ENCODE measurements around the gene FAIM2.
"Not testable (repeated sequence)": the region's sequence is repeated elsewhere in the genome, so short reads cannot be mapped to it uniquely, and the experiment has no call there.

The FAIM2 gene

DNA sequence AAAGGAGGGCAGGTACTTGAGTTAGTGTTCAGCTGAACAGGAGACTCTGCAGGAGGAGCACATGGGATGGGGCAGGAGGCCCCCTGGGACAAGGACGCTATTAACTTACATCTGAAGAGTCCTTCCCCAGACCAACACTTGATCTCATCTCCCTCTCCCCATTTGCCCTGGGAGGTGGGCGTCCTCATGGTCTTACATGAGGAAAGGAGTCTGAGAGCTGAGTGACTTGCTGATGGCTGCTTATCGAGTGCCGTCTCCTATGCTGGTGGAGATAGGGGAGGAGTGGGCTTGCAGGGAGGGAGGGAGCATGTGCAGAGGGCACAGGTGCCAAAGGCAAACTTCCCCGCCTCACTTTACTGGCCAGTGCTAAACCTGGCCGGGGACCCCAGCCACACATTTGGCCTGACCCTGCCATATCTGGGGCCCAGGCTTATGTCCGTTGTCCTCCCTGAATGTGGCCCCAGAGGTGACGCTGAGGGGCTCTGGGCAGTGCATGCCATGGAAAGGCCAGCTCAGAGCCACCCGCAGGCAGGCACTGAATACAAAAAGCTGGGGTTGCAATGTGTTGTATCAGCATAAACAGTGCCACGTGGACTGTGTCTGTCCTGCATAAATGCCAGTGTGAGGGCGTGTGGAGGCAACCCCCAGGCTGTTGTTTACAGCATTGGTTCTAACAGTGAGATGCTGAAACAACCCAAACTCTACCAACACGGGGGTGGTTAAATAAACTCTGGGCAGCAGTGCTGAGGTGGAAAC is 29.4 kb downstream of the FAIM2 start:
- no peaks in the 10 kb centered on the region for H3K27me3 ChIP-seq (ENCODE audit: control insufficient read depth, insufficient read depth, low read length)
- H3K4me1 ChIP-seq (ENCODE audit: control insufficient read depth, insufficient read depth, low read length), result no peaks in the 10 kb centered on the region
- no peaks in the 10 kb centered on the region for H3K36me3 ChIP-seq (ENCODE audit: control insufficient read depth, insufficient read depth, low read length)
- H3K9ac ChIP-seq (ENCODE audit: low read length), result no peak overlapping the region
- H3K4me3 ChIP-seq (ENCODE audit: low read length), result no peak overlapping the region
- no peak overlapping the region for H3K27ac ChIP-seq (ENCODE audit: low read depth, low read length)

DNA sequence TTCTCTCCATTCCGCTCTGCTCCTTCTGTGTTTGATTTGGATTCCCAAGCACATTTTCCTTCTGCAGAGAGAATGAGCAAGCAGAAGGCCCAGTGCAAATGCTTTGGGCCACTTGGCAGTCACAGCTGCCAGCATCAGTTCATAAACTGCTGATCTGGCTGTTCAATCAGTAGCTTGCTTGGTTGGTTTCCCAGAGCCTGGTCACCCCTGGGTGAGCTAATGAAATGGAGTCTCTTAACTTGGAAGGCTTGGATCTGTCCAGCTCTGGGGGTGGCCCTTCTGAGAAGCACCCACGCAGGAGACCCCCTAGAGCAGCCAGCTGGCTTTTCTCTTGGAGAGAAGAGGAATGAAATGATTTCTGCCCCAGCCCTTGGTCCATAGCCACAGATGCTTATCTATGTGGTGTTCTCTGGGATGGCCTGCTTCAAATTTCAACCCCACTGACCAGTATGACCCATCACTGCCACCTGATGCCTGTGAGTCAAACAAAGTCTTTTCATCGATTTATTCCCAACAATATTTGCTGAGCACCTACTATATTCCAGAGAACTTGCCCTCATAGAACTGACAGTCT is 30.3 kb downstream of the FAIM2 start:
- H3K9ac ChIP-seq (ENCODE audit: low read length), result no peak overlapping the region
- no peak overlapping the region for H3K27ac ChIP-seq (ENCODE audit: low read depth, low read length)
- no peak overlapping the region for H3K4me3 ChIP-seq (ENCODE audit: low read length)
- H3K4me1 ChIP-seq (ENCODE audit: control insufficient read depth, insufficient read depth, low read length), result no peaks in the 10 kb centered on the region
- H3K27me3 ChIP-seq (ENCODE audit: control insufficient read depth, insufficient read depth, low read length), result no peaks in the 10 kb centered on the region
- no peaks in the 10 kb centered on the region for H3K36me3 ChIP-seq (ENCODE audit: control insufficient read depth, insufficient read depth, low read length)

GRCh38 chr12:49872781-49873181 is 30.9 kb downstream of the FAIM2 start:
- no peak overlapping the region for H3K9ac ChIP-seq (ENCODE audit: low read length)
- H3K4me1 ChIP-seq (ENCODE audit: control insufficient read depth, insufficient read depth, low read length), result no peaks in the 10 kb centered on the region

DNA sequence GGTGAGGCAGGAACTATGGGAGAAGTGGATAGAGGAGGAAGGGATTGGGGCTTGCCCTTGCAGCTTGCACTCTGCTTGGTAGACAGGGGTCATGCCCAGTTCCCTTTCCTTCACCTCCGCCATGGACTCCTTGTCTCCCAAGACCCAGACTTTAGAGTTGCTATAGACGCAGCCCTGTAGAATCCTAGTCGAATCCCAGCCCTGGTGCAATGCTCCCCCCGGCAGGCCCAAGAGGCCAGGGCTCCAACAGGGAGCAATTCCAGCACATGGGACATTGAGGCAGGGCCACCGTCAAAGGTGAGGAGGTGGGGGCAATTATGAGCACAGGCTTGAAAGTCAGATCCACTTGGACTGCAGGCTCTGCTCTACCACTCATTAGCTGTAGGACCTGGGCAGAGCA is 31.3 kb downstream of the FAIM2 start:
- H3K9ac ChIP-seq (ENCODE audit: low read length), result no peak overlapping the region
- H3K27ac ChIP-seq (ENCODE audit: low read depth, low read length), result no peak overlapping the region
- H3K4me1 ChIP-seq (ENCODE audit: control insufficient read depth, insufficient read depth, low read length), result no peaks in the 10 kb centered on the region
- H3K36me3 ChIP-seq (ENCODE audit: control insufficient read depth, insufficient read depth, low read length), result no peaks in the 10 kb centered on the region
- H3K27me3 ChIP-seq (ENCODE audit: control insufficient read depth, insufficient read depth, low read length), result no peaks in the 10 kb centered on the region
- no peak overlapping the region for H3K4me3 ChIP-seq (ENCODE audit: low read length)

More at GRCh38 chr12:49872781-49873181, 30.9 kb downstream of the FAIM2 start:
- H3K36me3 ChIP-seq (ENCODE audit: control insufficient read depth, insufficient read depth, low read length), result no peaks in the 10 kb centered on the region
- H3K27me3 ChIP-seq (ENCODE audit: control insufficient read depth, insufficient read depth, low read length), result no peaks in the 10 kb centered on the region
- no peak overlapping the region for H3K27ac ChIP-seq (ENCODE audit: low read depth, low read length)
- H3K4me3 ChIP-seq (ENCODE audit: low read length), result no peak overlapping the region

GRCh38 chr12:49871811-49872251 is 31.9 kb downstream of the FAIM2 start:
- not testable (repeated sequence) for H3K4me1 ChIP-seq (ENCODE audit: control insufficient read depth, insufficient read depth, low read length); H3K4me3 ChIP-seq (ENCODE audit: low read length); H3K27me3 ChIP-seq (ENCODE audit: control insufficient read depth, insufficient read depth, low read length); H3K27ac ChIP-seq (ENCODE audit: low read depth, low read length); H3K9ac ChIP-seq (ENCODE audit: low read length); H3K36me3 ChIP-seq (ENCODE audit: control insufficient read depth, insufficient read depth, low read length)

DNA sequence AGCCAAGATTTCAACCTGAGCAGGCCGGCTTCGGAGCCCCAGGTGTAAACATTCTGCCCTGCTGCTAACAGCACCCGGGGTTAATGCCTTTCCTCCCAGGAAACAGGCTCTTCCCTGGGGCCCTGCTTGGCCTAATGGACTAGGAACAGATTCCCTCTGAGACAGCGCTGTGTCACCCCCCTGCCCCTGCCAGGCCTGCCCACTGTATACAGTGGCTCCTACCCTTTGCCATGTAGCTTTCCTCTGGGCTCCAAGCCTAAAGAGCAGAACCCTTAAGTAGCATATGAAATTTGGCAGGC is 32.5 kb downstream of the FAIM2 start:
- no peak overlapping the region for H3K27ac ChIP-seq (ENCODE audit: low read depth, low read length)
- H3K36me3 ChIP-seq (ENCODE audit: control insufficient read depth, insufficient read depth, low read length), result no peaks in the 10 kb centered on the region
- no peak overlapping the region for H3K4me3 ChIP-seq (ENCODE audit: low read length)
- no peaks in the 10 kb centered on the region for H3K4me1 ChIP-seq (ENCODE audit: control insufficient read depth, insufficient read depth, low read length)
- no peak overlapping the region for H3K9ac ChIP-seq (ENCODE audit: low read length)
- no peaks in the 10 kb centered on the region for H3K27me3 ChIP-seq (ENCODE audit: control insufficient read depth, insufficient read depth, low read length)

- Histone ChIP-seq H3K36me3 (ENCODE audit: control insufficient read depth, insufficient read depth, low read length) (no peaks in the 10 kb centered on the region), H3K4me1 (ENCODE audit: control insufficient read depth, insufficient read depth, low read length) (no peaks in the 10 kb centered on the region), H3K4me3 (ENCODE audit: low read length) (no peak overlapping the region), H3K9ac (ENCODE audit: low read length) (no peak overlapping the region), H3K27me3 (ENCODE audit: control insufficient read depth, insufficient read depth, low read length) (no peaks in the 10 kb centered on the region), H3K27ac (ENCODE audit: low read depth, low read length) (no peak overlapping the region)
Observed at GRCh38 chr12:49870501-49871262, 33.0 kb downstream of the FAIM2 start.

- H3K27ac ChIP-seq (ENCODE audit: low read depth, low read length), result no peak overlapping the region
- no peak overlapping the region for H3K9ac ChIP-seq (ENCODE audit: low read length)
- no peaks in the 10 kb centered on the region for H3K4me1 ChIP-seq (ENCODE audit: control insufficient read depth, insufficient read depth, low read length)
- H3K4me3 ChIP-seq (ENCODE audit: low read length), result no peak overlapping the region
- no peaks in the 10 kb centered on the region for H3K27me3 ChIP-seq (ENCODE audit: control insufficient read depth, insufficient read depth, low read length)
- no peaks in the 10 kb centered on the region for H3K36me3 ChIP-seq (ENCODE audit: control insufficient read depth, insufficient read depth, low read length)
Observed at GRCh38 chr12:49869816-49870500, 33.7 kb downstream of the FAIM2 start.

GRCh38 chr12:49868952-49869815 is 34.5 kb downstream of the FAIM2 start:
- Histone ChIP-seq H3K4me1 (ENCODE audit: control insufficient read depth, insufficient read depth, low read length) (no peaks in the 10 kb centered on the region), H3K27ac (ENCODE audit: low read depth, low read length) (no peak overlapping the region), H3K9ac (ENCODE audit: low read length) (no peak overlapping the region)

DNA sequence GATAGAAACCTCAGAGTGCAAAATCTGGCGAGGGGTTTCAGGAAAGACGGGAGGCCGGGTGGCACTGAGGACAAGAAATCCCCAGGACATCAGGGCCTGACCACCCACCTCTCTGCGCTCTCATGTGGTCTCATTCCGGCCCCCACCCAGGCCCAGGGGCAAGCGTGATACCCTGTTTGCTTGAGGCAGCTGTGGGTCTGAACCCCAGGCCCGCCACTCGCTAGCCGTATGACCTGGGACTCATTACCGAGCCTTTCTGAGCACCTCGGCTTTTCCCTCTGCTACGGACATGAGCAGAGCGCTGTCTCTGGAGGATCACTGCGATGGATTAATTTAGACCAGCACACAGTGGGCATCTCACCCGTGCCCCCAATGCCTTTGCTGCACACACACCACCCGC is 35.3 kb downstream of the FAIM2 start:
- Histone ChIP-seq H3K27ac (ENCODE audit: low read depth, low read length) (peak overlapping the region; percentile 20), H3K9ac (ENCODE audit: low read length) (no peak overlapping the region)

More at GRCh38 chr12:49868952-49869815, 34.5 kb downstream of the FAIM2 start:
- Histone ChIP-seq H3K36me3 (ENCODE audit: control insufficient read depth, insufficient read depth, low read length) (no peaks in the 10 kb centered on the region), H3K4me3 (ENCODE audit: low read length) (no peak overlapping the region), H3K27me3 (ENCODE audit: control insufficient read depth, insufficient read depth, low read length) (no peaks in the 10 kb centered on the region)

GRCh38 chr12:49867570-49868341 is 35.9 kb downstream of the FAIM2 start:
- H3K4me1 ChIP-seq (ENCODE audit: control insufficient read depth, insufficient read depth, low read length), result no peaks in the 10 kb centered on the region
- no peak overlapping the region for H3K27ac ChIP-seq (ENCODE audit: low read depth, low read length)
- H3K4me3 ChIP-seq (ENCODE audit: low read length), result no peak overlapping the region
- H3K27me3 ChIP-seq (ENCODE audit: control insufficient read depth, insufficient read depth, low read length), result no peaks in the 10 kb centered on the region
- no peak overlapping the region for H3K9ac ChIP-seq (ENCODE audit: low read length)
- H3K36me3 ChIP-seq (ENCODE audit: control insufficient read depth, insufficient read depth, low read length), result no peaks in the 10 kb centered on the region

More for the DNA sequence above, 35.3 kb downstream of the FAIM2 start:
- Histone ChIP-seq H3K36me3 (ENCODE audit: control insufficient read depth, insufficient read depth, low read length) (no peaks in the 10 kb centered on the region), H3K4me3 (ENCODE audit: low read length) (no peak overlapping the region), H3K27me3 (ENCODE audit: control insufficient read depth, insufficient read depth, low read length) (no peaks in the 10 kb centered on the region), H3K4me1 (ENCODE audit: control insufficient read depth, insufficient read depth, low read length) (no peaks in the 10 kb centered on the region)
